HK-2 (cell line): ENCODE measurements around the gene PRR3.

Experiments used
- DNase-seq: peaks from one replicate; pipeline ENCODE4 v3.0.0-alpha.2; 2018; ENCODE audit not compliant: unreplicated experiment

PRR3 gene

GRCh38 chr6:30537931-30538330, 19.2 kb upstream of the PRR3 start:
- no peak for DNase-seq

- DNase-seq: peak; percentile 66
Measured at GRCh38 chr6:30541515-30542403, 15.3 kb upstream of the PRR3 start.

GRCh38 chr6:30542404-30542725, 14.7 kb upstream of the PRR3 start:
- no peak for DNase-seq

GRCh38 chr6:30542915-30543314, 14.2 kb upstream of the PRR3 start:
- DNase-seq: no peak

- no peak for DNase-seq
Measured at GRCh38 chr6:30543821-30544220, 13.3 kb upstream of the PRR3 start.

GRCh38 chr6:30544666-30545272, 12.3 kb upstream of the PRR3 start:
- peak; percentile 17 for DNase-seq

- DNase-seq: no peak
Measured at GRCh38 chr6:30547454-30547853, 9.6 kb upstream of the PRR3 start.

- no peak for DNase-seq
Measured at GRCh38 chr6:30548375-30548774, 8.7 kb upstream of the PRR3 start.

GRCh38 chr6:30554404-30554803, 2.7 kb upstream of the PRR3 start:
- DNase-seq: no peak

- DNase-seq: no peak
Measured at GRCh38 chr6:30554962-30555815, 1.9 kb upstream of the PRR3 start.

GRCh38 chr6:30555816-30556065, 1.4 kb upstream of the PRR3 start:
- DNase-seq: no peak

- peak; percentile 96 for DNase-seq
Measured at GRCh38 chr6:30556066-30556905, 809 bp upstream of the PRR3 start, which contains the start of gene GNL1. Gene GNL1, minus strand, starts transcription at chr6:30556489. Its CDS starts 286 bp downstream, at chr6:30556203.

- DNase-seq: no peak
Measured at GRCh38 chr6:30557683-30557981, 537 bp downstream of the PRR3 start.

GRCh38 chr6:30560930-30561329, 3.8 kb downstream of the PRR3 start:
- DNase-seq: no peak

- no peak for DNase-seq
Measured at GRCh38 chr6:30562470-30563425, 5.7 kb downstream of the PRR3 start.

GRCh38 chr6:30564114-30564513, 7.0 kb downstream of the PRR3 start:
- no peak for DNase-seq

GRCh38 chr6:30565772-30566171, 8.7 kb downstream of the PRR3 start:
- no peak for DNase-seq

GRCh38 chr6:30568245-30568644, 11.2 kb downstream of the PRR3 start:
- DNase-seq: no peak

- no peak for DNase-seq
Measured at GRCh38 chr6:30570263-30570662, 13.2 kb downstream of the PRR3 start.

- no peak for DNase-seq
Measured at GRCh38 chr6:30570740-30571074, 13.6 kb downstream of the PRR3 start.
